GM19324 (cell line): ENCODE measurements around the gene BNC2.
"Not testable (repeated sequence)": the region's sequence is repeated elsewhere in the genome, so short reads cannot be mapped to it uniquely, and the experiment has no call there.

Experiments used
- ATAC-seq: cut with Tn5 transposase; IDR thresholded peaks from one replicate; pipeline ENCODE4 v1.9.1; 2021; ENCODE audit warnings: mild to moderate bottlenecking, moderate library complexity; ENCODE audit not compliant: unreplicated experiment, low FRiP score

Gene BNC2

DNA sequence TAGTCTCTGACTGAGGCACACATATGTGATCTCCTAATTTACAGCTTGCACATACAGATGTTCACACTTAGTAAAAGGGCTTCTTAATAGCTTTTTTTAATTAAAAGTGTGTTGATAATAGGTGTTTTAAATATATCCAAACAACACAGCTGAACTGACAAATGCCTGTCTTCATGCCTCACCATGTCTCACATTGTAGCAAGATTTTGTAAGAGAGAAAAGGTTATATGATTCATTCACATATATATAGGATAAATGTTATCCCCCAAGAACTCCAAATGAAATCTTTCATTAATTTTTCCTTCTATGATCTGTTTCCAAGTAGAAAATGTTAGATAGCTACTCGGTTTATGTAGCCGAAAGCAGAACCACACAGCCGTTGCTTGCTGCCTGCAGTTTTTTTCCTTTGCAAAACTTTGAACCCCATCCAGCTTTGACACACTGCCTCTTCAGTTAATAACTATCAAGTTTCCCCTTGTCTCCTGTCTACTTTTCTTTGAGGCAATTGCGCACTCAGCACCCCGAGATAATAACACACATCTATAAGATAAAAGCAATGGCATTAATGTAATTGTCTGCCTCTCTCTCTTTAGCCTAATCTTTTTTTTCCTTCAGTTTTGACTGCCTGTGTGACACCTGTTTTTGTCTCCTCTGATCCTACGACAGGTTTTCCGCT, 299.2 kb downstream of the BNC2 start:
- ATAC-seq = no peak

DNA sequence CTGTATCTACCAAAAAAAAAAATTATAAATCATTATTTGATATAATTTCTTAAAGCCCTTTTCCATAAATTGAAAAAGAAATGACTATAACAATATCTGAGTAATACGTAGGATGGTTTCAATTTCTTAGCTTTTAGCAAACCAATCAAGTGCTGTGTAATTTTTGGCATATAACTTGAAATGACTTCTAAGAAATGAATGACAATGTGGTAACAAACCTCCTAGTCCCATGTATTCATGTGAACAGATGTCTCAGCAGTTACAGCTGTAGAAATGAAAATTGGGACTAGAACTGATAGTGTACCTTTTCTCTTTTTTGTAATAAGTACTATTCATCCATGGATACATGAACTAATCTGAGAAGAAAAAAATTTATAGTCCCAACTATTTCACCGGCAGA, 307.0 kb downstream of the BNC2 start:
- no peak for ATAC-seq

DNA sequence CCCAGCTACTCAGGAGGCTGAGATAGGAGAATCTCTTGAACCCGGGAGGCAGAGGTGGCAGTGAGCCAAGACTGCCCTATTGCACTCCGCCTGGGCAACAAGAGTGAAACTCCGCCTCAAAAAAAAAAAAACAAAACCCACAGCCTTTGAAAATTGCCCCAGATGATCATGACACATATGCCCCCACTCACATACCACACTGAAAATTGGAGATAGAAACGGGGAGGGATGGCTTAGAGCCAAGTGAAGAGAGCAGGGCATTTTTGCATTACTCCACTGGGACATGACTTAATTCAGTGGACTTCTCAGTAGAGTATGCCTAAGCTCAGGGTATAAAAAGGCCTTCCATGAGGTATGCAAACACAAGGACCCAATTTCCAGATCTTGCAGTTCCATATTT, 309.3 kb downstream of the BNC2 start:
- no peak for ATAC-seq

DNA sequence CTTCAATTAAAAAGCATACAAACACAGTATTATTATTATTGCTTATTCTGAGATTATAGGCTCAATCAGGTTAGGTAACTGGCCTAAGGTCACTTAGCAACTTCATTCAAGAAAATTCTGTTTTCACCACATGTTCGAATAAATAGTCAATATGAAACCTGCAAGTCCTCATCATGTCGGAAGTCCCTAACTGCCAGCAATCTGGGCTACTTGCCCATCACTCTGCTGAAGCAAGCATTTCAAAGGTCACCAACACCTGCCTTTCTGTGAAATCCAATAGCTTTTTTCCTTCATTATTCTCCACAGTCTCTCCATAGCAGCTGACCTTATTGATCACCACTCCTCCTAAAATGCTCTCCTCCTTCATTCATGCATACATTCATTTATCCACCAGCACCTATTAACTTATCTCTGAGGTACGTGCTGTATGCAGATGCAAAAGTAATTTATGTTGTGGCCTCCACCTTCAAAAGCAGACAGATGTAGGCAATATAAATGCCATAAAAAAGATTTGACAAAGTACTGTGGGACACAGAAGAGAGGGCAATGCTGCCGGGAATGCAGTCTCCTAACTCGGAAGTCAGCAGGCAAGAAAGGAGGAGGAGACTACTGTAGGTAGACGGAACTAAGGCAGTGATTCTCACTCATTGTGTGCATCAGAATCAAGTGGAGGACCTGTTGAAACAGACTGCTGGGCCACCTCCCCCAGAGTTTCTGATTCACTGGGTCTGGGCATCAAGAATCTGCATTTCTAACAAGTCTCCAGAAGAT, 310.9 kb downstream of the BNC2 start:
- ATAC-seq = no peak

DNA sequence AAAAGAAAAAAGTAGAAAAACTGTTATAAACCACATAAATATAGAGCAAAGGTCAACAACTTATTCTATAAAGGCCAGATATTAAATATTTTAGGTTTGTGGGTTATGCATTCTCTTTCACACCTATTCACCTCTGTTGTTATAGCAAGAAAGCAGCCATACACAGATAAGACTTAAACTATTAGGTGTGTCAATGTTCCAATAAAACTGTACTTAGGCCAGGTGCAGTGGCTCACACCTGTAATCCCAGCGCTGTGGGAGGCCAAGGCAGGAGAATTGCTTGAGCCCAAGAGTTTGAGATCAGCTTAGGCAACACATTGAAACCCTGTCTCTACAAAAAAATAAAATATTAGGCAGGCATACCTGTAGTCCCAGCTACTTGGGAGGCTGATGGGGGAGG, 314.7 kb downstream of the BNC2 start:
- ATAC-seq = no peak

DNA sequence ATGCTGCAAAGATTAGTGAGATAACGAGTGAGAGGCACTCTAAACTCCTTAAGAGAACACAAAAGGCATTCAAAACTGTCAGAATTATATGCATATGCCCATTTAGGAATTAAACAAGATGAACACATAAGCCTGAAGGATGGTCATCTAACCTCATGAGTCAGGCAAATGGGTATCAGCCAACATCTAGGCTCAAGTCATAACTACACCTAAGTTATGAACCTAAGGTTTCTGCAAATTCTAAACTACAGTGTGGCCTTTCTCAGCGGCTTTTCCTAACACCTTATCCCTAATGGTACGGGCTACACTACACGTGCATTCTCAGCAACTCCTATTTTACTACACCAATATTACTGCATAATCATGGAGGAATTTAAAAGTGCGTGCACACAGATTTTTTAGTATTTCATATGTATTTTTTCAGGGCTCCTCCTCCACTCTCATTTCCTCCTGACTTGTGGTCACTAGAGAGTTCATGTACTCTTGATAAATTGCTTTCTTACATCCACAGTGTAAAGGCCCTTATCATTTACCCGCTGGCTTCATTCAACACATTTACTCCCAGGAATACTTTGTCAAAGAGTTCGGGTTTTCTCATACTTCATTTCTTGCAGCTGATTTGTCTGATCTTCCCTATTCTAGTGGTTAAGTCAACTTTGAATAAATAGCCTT, 316.5 kb downstream of the BNC2 start:
- ATAC-seq = no peak

DNA sequence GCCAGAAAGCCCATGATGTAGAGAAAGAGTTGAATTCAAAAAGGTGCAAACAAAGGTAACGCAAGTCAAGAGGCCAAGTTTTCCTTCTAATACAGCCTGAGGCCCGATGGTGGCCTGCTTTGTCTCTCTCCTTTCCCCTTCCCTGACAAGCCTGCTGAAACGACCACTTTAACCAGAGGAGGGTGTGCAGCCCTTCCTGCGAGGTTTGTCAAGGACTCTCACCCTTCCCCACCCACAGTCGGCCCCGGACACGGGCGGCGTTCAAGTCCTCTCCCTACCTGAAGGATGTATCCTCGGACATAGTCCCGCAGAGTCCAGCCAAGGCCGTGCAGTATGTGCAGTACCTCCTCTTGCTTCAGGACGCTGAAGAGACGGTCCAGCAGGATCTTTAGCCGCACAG, 318.2 kb downstream of the BNC2 start:
- ATAC-seq = no peak

DNA sequence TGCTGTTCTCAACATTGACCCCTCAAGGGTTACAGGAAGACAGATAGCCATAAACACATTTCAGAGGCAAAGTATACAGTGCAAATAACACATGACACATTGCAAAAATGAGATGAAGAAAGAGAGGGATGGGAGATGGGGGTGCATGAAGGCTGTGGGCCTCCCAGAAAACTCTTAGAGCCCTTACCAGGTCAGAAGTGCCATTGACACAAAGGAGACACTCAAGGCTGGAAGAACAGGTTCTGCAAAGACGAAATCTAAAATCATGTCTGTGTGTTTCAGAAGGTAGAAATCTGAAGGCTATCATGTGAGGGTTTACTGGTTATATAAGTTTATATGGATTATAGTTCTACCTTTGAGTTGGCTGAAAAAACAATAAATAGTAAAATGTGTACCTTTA, 318.8 kb downstream of the BNC2 start:
- ATAC-seq = no peak

DNA sequence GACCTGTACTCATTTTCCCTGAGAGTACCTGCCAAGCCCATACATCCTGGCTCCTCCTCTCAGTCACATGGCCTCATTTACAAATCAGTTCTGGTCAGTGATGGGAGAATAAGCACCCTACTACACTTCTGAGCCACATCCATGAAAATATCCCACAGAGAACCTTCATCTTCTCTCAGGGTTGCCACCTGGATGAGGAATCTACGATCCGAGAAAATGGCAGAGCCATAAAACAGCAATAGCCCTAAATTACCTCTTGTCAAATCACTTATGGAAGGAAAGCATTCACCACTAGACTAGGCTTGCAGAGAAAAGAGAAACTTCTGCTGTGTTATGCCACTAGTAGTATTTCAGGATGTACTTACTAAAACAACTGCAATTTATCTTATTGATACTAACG, 324.8 kb downstream of the BNC2 start:
- no peak for ATAC-seq

DNA sequence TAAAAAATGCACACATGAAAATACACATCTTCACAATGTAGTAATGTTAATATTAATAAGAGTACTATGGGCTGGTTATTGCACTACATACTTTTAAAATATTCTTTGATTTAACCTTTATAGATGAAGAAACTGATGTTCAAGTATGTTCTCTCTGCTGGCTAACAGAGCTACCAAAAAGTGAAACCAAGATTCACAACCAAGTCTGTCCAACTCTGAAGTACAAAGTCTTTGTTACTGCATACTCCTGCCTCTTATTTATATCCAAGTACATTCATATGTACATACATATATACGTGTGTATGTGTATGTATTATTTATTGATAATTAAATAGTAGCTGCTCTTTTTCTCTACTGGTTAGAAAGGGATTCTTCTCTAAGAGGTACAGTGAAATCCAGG, 325.6 kb downstream of the BNC2 start:
- no peak for ATAC-seq

DNA sequence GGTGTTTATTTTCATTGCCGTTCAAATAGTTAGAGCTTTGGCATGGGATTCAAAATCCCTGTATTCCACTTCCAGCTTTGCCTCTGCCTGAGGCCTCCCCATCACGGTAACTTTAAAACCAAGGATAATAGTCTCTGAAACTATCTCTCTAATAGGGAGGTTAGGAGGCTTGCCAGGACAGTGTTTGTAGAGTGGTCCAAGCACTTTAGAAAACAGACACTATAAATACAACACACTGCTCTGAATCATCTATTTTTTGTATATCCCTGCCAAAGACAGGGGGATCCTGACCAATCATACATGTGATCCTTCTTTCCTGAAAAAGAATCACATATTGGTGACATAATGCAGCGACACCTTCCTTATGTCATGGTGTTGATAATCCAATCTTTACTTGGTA, 326.8 kb downstream of the BNC2 start:
- no peak for ATAC-seq

DNA sequence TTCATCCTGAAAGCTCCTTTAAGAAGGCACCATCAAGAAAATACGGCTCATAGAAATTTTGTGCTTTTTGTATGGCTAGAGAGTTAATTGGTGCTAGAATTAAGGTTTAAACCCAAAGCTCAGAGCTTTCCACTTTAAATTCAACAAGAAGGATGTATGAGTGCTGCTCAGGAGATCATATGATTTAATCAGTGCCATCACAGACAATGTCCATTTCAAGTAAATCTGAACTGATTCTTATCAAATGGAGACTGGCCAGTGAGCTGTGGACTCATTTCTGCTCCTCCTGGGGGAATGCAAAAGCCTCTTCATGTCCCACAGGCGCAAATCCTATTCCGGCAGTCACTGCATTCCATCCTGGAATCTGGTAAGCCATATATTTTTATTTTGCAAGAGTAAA, 327.2 kb downstream of the BNC2 start:
- ATAC-seq = no peak

DNA sequence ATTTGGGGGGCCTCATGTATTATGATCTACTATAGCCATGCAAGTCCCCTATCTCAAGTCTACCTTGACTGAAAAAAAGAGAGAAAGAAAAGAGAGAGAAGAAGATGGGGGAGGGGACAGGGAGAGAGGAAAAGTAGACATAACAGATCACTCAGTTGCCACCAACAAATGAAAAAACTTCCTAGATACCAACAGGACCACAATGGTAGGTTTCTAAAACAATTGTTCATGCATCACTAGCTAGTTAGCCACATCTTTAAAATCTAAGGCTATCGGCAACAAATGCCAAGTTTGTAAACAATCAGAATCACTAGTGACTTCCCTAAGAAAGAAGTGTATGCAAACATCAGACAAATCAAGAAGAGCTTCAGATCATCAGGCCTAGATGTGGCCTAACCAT, 328.2 kb downstream of the BNC2 start:
- ATAC-seq = no peak

DNA sequence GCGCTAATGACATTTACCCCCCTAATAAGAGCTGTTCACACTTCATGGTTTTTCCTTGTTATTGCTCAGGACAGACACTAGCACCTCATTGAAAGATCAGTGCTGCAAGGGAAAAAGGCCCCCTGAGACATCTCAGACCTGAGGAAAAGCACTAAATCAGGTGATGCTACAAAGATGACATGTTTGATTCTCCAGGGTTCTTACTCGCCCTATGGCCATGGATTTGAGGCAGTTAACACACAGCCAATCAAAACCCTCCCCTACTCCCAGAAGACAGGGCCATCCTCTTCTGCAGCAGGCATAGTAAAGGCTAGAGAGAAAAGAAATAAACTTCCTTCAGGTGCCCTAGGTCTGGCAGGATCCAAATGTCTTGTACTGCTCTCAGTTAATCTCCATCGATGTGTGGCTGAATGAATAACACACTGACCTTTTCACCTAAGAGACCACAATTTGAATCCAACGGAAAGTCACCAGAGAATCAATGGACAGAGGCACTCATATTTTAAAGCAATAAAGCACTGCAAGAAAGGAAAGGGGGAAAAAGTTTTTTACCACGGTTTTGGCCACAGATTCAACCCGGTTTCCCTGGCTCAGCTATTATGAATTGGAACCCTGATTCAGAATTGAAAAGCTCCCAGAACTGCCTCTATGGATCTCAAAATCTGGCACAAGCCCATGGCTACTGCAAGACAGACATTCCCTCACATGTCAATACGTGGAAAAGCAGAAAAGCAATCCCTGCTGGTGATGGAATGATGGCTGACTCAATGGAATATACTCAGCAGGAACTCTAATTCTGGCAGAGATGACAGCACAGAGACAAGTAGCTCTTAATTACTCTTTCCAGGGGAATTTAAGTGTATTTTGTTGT, 329.5 kb downstream of the BNC2 start:
- ATAC-seq = no peak

DNA sequence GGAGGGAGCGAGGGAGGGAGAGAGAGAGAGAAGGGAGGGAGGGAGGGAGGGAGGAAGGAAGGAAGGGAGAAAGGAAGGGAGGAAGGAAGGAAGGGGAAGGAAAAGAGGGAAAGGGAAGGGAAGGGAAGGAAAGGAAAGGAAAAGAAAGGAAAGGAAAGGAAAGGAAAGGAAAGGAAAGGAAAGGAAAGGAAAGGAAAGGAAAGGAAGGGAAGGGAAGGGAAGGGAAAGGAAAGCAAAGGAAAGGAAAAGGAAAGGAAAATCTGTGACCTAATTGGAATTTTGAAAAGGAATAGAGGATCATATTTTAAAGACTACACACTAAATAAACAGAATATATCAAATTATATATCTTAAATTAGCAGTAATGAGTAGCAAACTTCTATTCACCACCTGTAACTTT, 330.8 kb downstream of the BNC2 start:
- not testable (repeated sequence) for ATAC-seq

DNA sequence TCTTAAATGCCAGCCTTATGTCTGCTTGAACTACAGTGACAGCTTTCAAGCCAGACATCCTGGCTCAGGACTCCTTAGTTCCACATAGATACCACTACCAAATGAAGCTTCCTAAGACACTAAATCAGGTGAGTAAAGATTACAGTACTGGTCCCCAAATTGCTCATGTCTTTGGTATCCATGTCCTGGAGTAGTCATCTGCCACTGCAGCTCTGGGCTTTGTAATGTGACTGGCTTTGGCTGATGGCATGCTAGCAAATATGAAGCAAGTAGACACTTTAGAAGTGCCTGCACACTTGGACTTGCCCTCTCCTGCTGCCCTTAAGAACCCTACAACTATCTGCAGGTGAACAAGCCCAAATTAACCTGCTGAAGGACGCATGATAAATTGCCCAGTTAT, 334.9 kb downstream of the BNC2 start:
- ATAC-seq = no peak

DNA sequence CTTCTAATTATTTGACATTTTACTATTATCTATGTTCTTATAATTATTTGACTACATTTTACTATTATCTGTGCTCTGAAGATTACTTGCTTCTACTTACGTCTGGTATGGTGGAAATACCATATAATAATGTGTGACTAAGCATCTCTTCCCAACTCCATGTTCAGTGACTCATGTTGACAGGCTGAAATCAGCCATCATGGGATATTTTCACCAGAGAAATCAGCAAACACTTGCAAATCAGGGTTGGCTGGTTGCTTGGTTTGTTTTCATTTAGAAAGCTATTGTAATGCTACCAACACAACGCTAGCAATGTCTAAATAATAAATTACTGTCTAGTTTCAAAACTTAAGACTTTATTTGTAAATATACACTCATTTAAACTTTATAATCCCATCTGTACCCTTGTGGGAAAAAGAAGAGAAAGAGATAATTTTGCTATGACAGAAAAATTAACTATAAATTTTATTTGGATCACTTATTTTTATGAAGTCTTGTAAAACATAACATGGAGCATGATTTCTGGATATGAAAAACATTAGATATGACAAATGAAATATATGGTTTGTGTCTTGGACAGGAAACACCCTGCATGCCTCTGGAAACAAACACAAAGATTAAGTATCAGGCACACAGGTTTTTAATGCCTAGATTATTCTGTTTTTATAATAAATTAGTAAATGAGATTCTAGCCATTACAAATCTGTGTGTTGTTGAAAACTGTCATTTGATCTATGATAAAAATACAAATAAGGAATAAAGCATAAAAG, 337.6 kb downstream of the BNC2 start:
- ATAC-seq = no peak

DNA sequence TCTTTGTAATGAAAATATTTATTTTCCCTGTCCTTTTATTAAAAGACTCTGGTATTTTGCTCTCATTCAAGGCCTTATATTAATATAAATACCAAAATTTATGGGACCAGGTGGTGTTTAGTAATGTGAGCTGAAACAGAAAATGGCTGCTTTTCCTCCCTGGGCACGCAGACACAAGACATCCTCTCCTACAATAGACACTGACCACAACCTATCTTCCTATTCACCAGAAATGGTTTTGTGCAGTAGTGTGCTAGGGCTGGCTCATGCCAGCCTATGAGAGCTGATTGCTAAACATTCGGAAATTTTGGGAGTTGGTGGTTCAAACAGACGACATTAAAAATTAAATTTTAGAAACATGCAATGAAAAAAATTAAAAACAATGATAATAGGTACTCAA, 338.2 kb downstream of the BNC2 start:
- ATAC-seq = no peak

DNA sequence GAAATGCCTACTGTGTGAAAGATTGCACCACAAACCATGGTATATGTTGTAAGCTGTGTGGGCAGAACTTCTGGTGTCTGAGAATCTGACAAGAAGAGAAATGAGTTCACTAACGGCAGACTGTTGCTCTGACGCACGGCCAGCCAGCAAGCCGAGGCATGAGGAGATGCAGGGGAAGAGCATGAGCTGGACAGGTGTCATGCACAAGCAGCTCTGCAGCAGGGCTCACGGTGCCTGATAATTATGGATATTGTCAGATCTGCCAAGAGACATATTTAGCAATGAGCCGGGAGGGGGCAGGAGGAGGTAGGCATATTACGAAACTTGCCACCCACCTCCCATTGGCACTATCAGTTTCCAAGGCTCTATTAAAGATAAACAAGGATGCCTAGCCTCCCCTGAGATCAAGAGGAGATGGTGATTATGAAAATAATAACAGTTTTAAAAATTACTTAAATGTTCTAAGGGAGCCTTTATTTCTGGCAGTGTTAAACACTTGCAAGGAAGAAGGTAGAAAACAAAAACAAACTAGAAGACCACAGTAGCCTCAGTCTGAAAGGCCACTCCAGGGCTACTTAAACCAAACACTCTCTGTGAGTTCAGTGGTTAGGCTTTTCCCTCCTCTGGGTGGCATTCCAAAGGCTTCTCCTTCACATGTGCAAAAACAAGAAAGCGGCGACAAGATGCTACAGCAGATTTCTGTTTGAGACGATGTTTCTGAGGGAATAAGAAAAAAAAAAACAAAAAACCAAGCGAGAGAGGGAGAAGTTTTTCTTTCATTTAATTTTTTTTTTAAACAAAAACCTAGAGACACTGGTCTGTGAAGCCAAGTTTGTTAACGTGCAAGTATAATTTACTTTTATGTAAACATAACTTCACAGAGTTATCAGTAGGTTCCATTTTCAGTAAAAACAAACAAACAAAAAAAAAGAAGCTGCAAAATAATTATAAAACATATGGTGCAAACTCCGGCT, 339.5 kb downstream of the BNC2 start:
- no peak for ATAC-seq
